Gastroesophageal sphincter (tissue), 4 donors: ENCODE measurements around the gene SRPK3. TPM values are rescaled to one million over a fixed set of nuclear protein-coding genes. Genes with fewer than 3 reads are reported as not detected.

Source experiments
- ATAC-seq: fragments of 150-250 bp; one replicate; pipeline ENCODE4 v1.9.1; 2016; ENCODE audit warnings: mild to moderate bottlenecking, moderate library complexity
- H3K27ac ChIP-seq, 4 donors: fragments of 200-600 bp; sonication (generic) in 3 of 4; 1 replicate in 3 of 4; 2 replicates in 1 of 4; pipeline ENCODE4 v1.5.1; 2016 to 2019
- H3K27me3 ChIP-seq: fragments of 200-600 bp; sonication (generic); one replicate; pipeline ENCODE4 v1.5.1; 2019
- H3K36me3 ChIP-seq, 2 donors: fragments of 200-600 bp; sonication (generic); one replicate each; pipeline ENCODE4 v1.5.1; 2019; ENCODE audit warnings: control low read depth in 1 of 2
- H3K4me1 ChIP-seq, 3 donors: fragments of 200-600 bp; sonication (generic); 1 replicate in 2 of 3; 2 replicates in 1 of 3; pipeline ENCODE4 v1.5.1; 2016 to 2019; ENCODE audit warnings: control low read depth in 2 of 3
- H3K4me3 ChIP-seq, 2 donors: fragments of 200-600 bp; sonication (generic); one replicate each; pipeline ENCODE4 v1.5.1; 2019; ENCODE audit warnings: mild to moderate bottlenecking in 1 of 2, moderate library complexity in 1 of 2
- H3K9me3 ChIP-seq, 3 donors: fragments of 200-600 bp; sonication (generic); one replicate each; pipeline ENCODE4 v1.5.1; 2017 to 2019; ENCODE audit warnings: control low read depth in 2 of 3
- EP300 ChIP-seq: sonication (generic); formaldehyde crosslinking; IDR thresholded peaks from one replicate; pipeline ENCODE4 v1.6.1; 2017; ENCODE audit warnings: antibody characterized with exemption, mild to moderate bottlenecking
- POLR2A ChIP-seq, 2 donors: fragments of 450-650 bp; IDR thresholded peaks; one replicate each; pipeline ENCODE4 v1.6.1; 2017; ENCODE audit warnings: antibody characterized with exemption in 2 of 2, mild to moderate bottlenecking in 2 of 2, moderate library complexity in 1 of 2
- POLR2AphosphoS5 ChIP-seq: sonication (generic); formaldehyde crosslinking; IDR thresholded peaks from one replicate; pipeline ENCODE4 v1.6.1; 2017; ENCODE audit warnings: antibody characterized with exemption
- WGBS, 2 donors: methylation state at CpG; one replicate each; pipeline ENCODE4 v1.1.5; 2018; ENCODE audit warnings: low coverage in 1 of 2; 5-methylcytosine and 5-hydroxymethylcytosine counted together
- total RNA-seq, 4 donors: library from RNA; depleted of rRNA; stranded (reverse); fragments of >200 nt; gene quantifications; one replicate each; pipeline ENCODE4 v1.1.0, GENCODE V29; 2016
- TF ChIP-seq, protein P1 (sequence below), 4 experiments: fragments of 200-600 bp in 2 of 4; fragments of 450-650 bp in 2 of 4; sonication (generic) in 1 of 4; IDR thresholded peaks; one replicate each; pipeline ENCODE4 v1.5.1; 2017 to 2019; ENCODE audit warnings: antibody characterized with exemption in 4 of 4, mild to moderate bottlenecking in 2 of 4, moderate library complexity in 2 of 4

Gene SRPK3
- total RNA-seq, 4 donors from 2014 or later: 3.0 to 4.7 (median 4.4) TPM; not detected in 1

- no peaks in the 10 kb centered on the region for H3K27me3 ChIP-seq
- no peak for ATAC-seq
- TF ChIP-seq EP300: no peak
- TF ChIP-seq POLR2AphosphoS5: no peak
- TF ChIP-seq POLR2A (IDR thresholded peaks at IDR 0.05): no peak
- TF ChIP-seq, protein P1, sequence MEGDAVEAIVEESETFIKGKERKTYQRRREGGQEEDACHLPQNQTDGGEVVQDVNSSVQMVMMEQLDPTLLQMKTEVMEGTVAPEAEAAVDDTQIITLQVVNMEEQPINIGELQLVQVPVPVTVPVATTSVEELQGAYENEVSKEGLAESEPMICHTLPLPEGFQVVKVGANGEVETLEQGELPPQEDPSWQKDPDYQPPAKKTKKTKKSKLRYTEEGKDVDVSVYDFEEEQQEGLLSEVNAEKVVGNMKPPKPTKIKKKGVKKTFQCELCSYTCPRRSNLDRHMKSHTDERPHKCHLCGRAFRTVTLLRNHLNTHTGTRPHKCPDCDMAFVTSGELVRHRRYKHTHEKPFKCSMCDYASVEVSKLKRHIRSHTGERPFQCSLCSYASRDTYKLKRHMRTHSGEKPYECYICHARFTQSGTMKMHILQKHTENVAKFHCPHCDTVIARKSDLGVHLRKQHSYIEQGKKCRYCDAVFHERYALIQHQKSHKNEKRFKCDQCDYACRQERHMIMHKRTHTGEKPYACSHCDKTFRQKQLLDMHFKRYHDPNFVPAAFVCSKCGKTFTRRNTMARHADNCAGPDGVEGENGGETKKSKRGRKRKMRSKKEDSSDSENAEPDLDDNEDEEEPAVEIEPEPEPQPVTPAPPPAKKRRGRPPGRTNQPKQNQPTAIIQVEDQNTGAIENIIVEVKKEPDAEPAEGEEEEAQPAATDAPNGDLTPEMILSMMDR (IDR thresholded peaks at IDR 0.05): no peak
- no peak overlapping the region for H3K4me3 ChIP-seq
- no CpG with 5 or more reads among the region's 15 CpGs for WGBS, 2 donors
- no peaks in the 10 kb centered on the region for H3K9me3 ChIP-seq
- H3K27ac ChIP-seq: no peak overlapping the region
- H3K4me1 ChIP-seq: peaks cover 0 to 34% (median 8%) of the 10 kb centered on the region in 3 donors
- H3K36me3 ChIP-seq: peaks cover 0 to 29% of the 10 kb centered on the region in 2 donors
Observed at GRCh38 chrX:153797415-153798015, 16.7 kb downstream of the SRPK3 start.

- Histone ChIP-seq H3K9me3 (no peaks in the 10 kb centered on the region), H3K36me3 (peaks cover 0 to 40% of the 10 kb centered on the region in 2 donors), H3K27me3 (no peaks in the 10 kb centered on the region), H3K27ac (no peak overlapping the region), H3K4me3 (no peak overlapping the region), H3K4me1 (peaks cover 0 to 24% (median 0%) of the 10 kb centered on the region in 3 donors)
- no peak for ATAC-seq
- TF ChIP-seq, protein P1 (IDR thresholded peaks at IDR 0.05): no peak
- no peak for TF ChIP-seq POLR2A (IDR thresholded peaks at IDR 0.05)
- TF ChIP-seq EP300: no peak
- TF ChIP-seq POLR2AphosphoS5: no peak
- WGBS, 2 donors: 83% methylated on average over 1 of the region's 5 CpGs; no CpG with 5 or more reads in 1 of the 2 donors
Observed at GRCh38 chrX:153799326-153799725, 18.5 kb downstream of the SRPK3 start.

DNA sequence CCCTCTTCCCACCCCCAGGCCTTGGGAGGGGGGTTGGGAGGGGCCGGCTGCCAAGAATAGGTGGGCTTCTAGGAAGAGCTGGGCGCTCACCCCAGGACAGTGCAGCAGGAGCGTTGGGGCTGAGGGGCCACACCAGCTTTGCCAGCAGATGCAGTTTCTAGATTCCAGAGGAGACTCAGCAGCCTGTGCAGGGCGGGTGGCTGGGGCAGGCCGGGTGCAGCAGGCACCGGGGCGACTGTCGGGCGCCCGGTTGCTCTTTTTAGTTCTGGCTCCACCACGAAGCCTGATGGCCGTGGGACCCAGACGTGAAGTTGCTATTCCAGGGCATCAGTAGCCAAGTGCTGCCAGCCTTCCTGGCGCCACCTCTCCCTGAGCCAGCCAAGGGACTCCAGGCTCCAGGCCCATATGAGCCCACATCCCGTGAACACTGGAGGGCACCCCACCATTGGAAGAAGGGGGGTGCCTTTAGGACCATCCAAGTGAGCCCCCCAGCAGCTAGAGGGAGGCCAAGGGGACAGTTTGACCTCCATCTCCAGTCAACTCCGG is 19.4 kb downstream of the SRPK3 start:
- H3K4me1 ChIP-seq: peaks cover 0 to 21% (median 0%) of the 10 kb centered on the region in 3 donors
- no CpG with 5 or more reads among the region's 16 CpGs for WGBS, 2 donors
- no peaks in the 10 kb centered on the region for H3K27me3 ChIP-seq
- ATAC-seq: no peak
- H3K36me3 ChIP-seq: peaks cover 0 to 40% of the 10 kb centered on the region in 2 donors
- H3K27ac ChIP-seq: no peak overlapping the region
- no peak overlapping the region for H3K4me3 ChIP-seq
- H3K9me3 ChIP-seq: no peaks in the 10 kb centered on the region
- TF ChIP-seq POLR2AphosphoS5 (no peak), EP300 (no peak), POLR2A (IDR thresholded peaks at IDR 0.05) (no peak)
- TF ChIP-seq, protein P1 (IDR thresholded peaks at IDR 0.05): no peak

DNA sequence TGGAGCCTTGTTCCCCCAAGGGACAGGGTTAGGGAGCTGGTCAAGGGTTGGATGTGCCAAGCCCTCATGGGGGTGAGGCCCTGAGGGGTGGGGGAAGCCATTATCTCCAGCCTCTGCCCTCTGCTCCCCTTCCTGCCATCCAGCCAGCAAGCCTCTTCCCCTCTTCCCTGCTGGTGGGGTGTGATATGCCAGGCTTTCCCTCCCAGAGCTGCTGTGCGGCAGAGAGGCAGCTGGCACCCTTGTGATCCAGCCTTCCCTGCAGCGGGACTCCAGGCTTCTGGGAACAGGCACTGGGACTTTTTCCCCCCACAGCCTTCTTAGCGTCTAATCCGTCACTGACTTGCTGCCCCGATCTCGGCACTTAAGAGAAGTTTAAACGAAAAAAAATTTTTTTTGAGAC is 19.9 kb downstream of the SRPK3 start:
- TF ChIP-seq, protein P1 (IDR thresholded peaks at IDR 0.05): no peak
- TF ChIP-seq POLR2A (IDR thresholded peaks at IDR 0.05) (no peak), POLR2AphosphoS5 (no peak), EP300 (no peak)
- no CpG with 5 or more reads among the region's 7 CpGs for WGBS, 2 donors
- Histone ChIP-seq H3K36me3 (peaks cover 0 to 40% of the 10 kb centered on the region in 2 donors), H3K9me3 (no peaks in the 10 kb centered on the region), H3K27ac (no peak overlapping the region), H3K4me1 (peaks cover 0 to 16% (median 0%) of the 10 kb centered on the region in 3 donors), H3K4me3 (no peak overlapping the region), H3K27me3 (no peaks in the 10 kb centered on the region)
- ATAC-seq: no peak

DNA sequence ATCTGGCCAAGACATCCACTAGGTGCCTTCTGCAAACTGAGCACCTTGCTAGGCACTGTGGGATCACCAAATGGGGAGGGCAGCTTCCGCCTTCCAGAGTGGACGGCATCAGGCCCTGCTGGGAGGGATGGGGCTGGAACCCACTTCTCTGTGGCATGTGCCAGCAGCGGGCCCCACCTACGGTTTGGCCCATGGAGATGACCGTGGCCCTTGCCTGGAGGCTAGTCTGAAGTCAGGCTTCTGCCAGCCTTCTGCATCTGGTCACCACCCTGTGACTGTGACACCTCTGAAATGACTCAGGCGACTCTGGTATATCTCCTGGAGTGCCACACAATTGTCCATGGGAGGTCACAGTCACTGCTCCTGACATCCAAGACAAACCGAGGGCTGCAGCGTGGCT is 20.8 kb downstream of the SRPK3 start:
- no CpG with 5 or more reads among the region's 8 CpGs for whole genome bisulfite sequencing, 2 donors
- no peaks in the 10 kb centered on the region for H3K27me3 ChIP-seq

More for the DNA sequence above, 20.8 kb downstream of the SRPK3 start:
- Histone ChIP-seq H3K4me3 (no peak overlapping the region), H3K27ac (no peak overlapping the region), H3K36me3 (peaks cover 0 to 40% of the 10 kb centered on the region in 2 donors), H3K4me1 (peaks cover 0 to 9% (median 0%) of the 10 kb centered on the region in 3 donors), H3K9me3 (no peaks in the 10 kb centered on the region)
- no peak for ATAC-seq
- TF ChIP-seq POLR2AphosphoS5 (no peak), POLR2A (IDR thresholded peaks at IDR 0.05) (no peak), EP300 (no peak)
- TF ChIP-seq, protein P1 (IDR thresholded peaks at IDR 0.05): no peak
